ENCODE results near the gene PLEKHM2.

- no peak for TF ChIP-seq POLR2A (IDR thresholded peaks at IDR 0.05)
- no peak for TF ChIP-seq CTCF (IDR thresholded peaks at IDR 0.05)
These were observed 23.3 kb downstream of the PLEKHM2 start for GRCh38 chr1:15707239-15707925.

Measured in ovary (tissue), 3 donors.